Vagina (tissue), 2 donors: Measurements from ENCODE around the gene FHIT. TPM values are rescaled to one million over a fixed set of nuclear protein-coding genes. Genes with fewer than 3 reads are reported as not detected.

ENCODE experiments used
- DNase-seq, 2 donors: peaks; one replicate each; pipeline ENCODE4 v3.0.0-alpha.2; 2017; ENCODE audit errors: extremely low spot score in 2 of 2
- H3K27ac ChIP-seq: fragments of 200-600 bp; sonication (generic); one replicate; pipeline ENCODE4 v1.5.1; 2019
- H3K27me3 ChIP-seq: fragments of 200-600 bp; sonication (generic); one replicate; pipeline ENCODE4 v1.5.1; 2019
- H3K36me3 ChIP-seq, 2 donors: fragments of 200-600 bp; sonication (generic); one replicate each; pipeline ENCODE4 v1.5.1; 2017 to 2019
- H3K4me1 ChIP-seq: fragments of 200-600 bp; sonication (generic); one replicate; pipeline ENCODE4 v1.5.1; 2019
- H3K4me3 ChIP-seq, 2 donors: fragments of 200-600 bp; sonication (generic); 1 replicate in 1 of 2; 2 replicates in 1 of 2; pipeline ENCODE4 v1.5.1; 2016 to 2019
- H3K9me3 ChIP-seq: fragments of 200-600 bp; sonication (generic); one replicate; pipeline ENCODE4 v1.5.1; 2019
- CTCF ChIP-seq, 3 experiments: fragments of 450-650 bp in 2 of 3; fragments of 200-600 bp in 1 of 3; sonication (generic) in 1 of 3; IDR thresholded peaks; one replicate each; pipeline ENCODE4 v1.5.1; 2017 to 2019; ENCODE audit warnings: antibody characterized with exemption in 3 of 3, mild to moderate bottlenecking in 2 of 3, moderate library complexity in 2 of 3
- POLR2A ChIP-seq, 2 donors: fragments of 450-650 bp; IDR thresholded peaks; one replicate each; pipeline ENCODE4 v1.6.1; 2017; ENCODE audit warnings: antibody characterized with exemption in 2 of 2, mild to moderate bottlenecking in 2 of 2, moderate library complexity in 2 of 2
- POLR2AphosphoS5 ChIP-seq, 2 donors: sonication (generic); formaldehyde crosslinking; IDR thresholded peaks; one replicate each; pipeline ENCODE4 v1.9.0; 2017; ENCODE audit warnings: antibody characterized with exemption in 2 of 2, mild to moderate bottlenecking in 2 of 2, low read depth in 1 of 2; ENCODE audit not compliant: insufficient read depth in 1 of 2
- intact Hi-C: fragments of 100-400 bp; cut with DNase I; formaldehyde crosslinking; loops from one replicate; pipeline ENCODE4 v1.15.1; 2023
- total RNA-seq: library from RNA; depleted of rRNA; stranded (reverse); fragments of >200 nt; gene quantifications from one replicate; pipeline ENCODE4 v1.2.3, GENCODE V29; 2016

FHIT gene
- total RNA-seq, 1 donor from 2014 or later: 7.9 TPM

DNA sequence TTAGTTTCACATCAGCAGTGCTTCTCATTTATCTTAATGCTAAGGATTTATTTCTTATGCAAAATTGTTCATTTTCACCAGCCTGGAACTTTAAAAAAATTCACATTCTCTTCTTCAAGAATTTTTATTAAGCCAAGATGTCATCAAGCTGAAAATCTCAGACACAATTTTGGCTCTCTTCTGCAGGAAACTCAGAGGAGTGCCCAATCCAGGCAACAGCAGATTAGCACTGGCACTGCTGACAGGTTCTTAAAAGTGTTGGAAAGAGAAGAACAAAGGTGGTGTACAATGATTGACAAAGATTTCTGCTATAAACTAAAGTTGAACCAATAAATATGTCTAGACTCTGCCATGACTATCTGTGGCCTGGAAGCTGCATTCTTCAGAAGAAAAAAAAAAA lies 479.5 kb downstream of the FHIT start:
- no peak overlapping the region for H3K4me3 ChIP-seq
- TF ChIP-seq POLR2AphosphoS5 (IDR thresholded peaks at IDR 0.05; ENCODE audit: insufficient read depth in 1 of 2, low read depth in 1 of 2) (no peak), CTCF (IDR thresholded peaks at IDR 0.05) (no peak), POLR2A (IDR thresholded peaks at IDR 0.05) (no peak)
- intact Hi-C loops: no loop called here
- H3K27ac ChIP-seq: no peak overlapping the region
- H3K4me1 ChIP-seq: no peaks in the 10 kb centered on the region
- no peaks in the 10 kb centered on the region for H3K27me3 ChIP-seq
- no peaks in the 10 kb centered on the region for H3K9me3 ChIP-seq
- DNase-seq: no peak
- no peaks in the 10 kb centered on the region for H3K36me3 ChIP-seq

DNA sequence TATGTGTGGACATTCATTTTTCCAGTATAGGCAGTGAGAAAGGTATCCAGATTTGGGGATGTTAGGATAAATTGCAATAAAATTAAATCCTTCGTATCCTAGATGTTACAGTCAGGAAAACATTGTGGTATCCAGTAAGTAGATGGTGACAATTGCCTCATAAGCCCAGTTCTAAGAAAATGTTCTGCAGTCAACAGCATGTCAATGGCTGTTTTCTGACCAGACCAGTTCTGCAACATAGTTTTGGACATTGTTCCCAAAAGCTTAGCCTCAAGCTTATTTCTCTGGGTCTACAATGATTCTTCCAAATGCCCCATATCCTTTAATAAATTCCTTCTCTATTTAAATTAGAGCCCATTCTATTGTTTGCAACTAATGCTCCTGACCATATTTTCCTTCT lies 480.7 kb downstream of the FHIT start:
- Histone ChIP-seq H3K27me3 (no peaks in the 10 kb centered on the region), H3K4me3 (no peak overlapping the region), H3K9me3 (no peaks in the 10 kb centered on the region), H3K4me1 (no peaks in the 10 kb centered on the region), H3K27ac (no peak overlapping the region), H3K36me3 (no peaks in the 10 kb centered on the region)
- TF ChIP-seq CTCF (IDR thresholded peaks at IDR 0.05) (no peak), POLR2AphosphoS5 (IDR thresholded peaks at IDR 0.05; ENCODE audit: insufficient read depth in 1 of 2, low read depth in 1 of 2) (no peak), POLR2A (IDR thresholded peaks at IDR 0.05) (no peak)
- intact Hi-C loops: no loop called here
- DNase-seq: no peak

GRCh38 chr3:60767536-60767935 lies 483.7 kb downstream of the FHIT start:
- no peaks in the 10 kb centered on the region for H3K27me3 ChIP-seq
- no peak for DNase-seq
- H3K4me1 ChIP-seq: no peaks in the 10 kb centered on the region
- no peak overlapping the region for H3K4me3 ChIP-seq
- no peaks in the 10 kb centered on the region for H3K36me3 ChIP-seq
- H3K27ac ChIP-seq: no peak overlapping the region
- no peak for TF ChIP-seq POLR2A (IDR thresholded peaks at IDR 0.05)
- no peak for TF ChIP-seq POLR2AphosphoS5 (IDR thresholded peaks at IDR 0.05; ENCODE audit: insufficient read depth in 1 of 2, low read depth in 1 of 2)
- TF ChIP-seq CTCF (IDR thresholded peaks at IDR 0.05): no peak
- no peaks in the 10 kb centered on the region for H3K9me3 ChIP-seq
- intact Hi-C loops: no loop called here

- Histone ChIP-seq H3K36me3 (no peaks in the 10 kb centered on the region), H3K27me3 (no peaks in the 10 kb centered on the region), H3K27ac (no peak overlapping the region), H3K9me3 (no peaks in the 10 kb centered on the region), H3K4me3 (no peak overlapping the region), H3K4me1 (no peaks in the 10 kb centered on the region)
- no peak for TF ChIP-seq CTCF (IDR thresholded peaks at IDR 0.05)
- no peak for TF ChIP-seq POLR2A (IDR thresholded peaks at IDR 0.05)
- TF ChIP-seq POLR2AphosphoS5 (IDR thresholded peaks at IDR 0.05; ENCODE audit: insufficient read depth in 1 of 2, low read depth in 1 of 2): no peak
- no peak for DNase-seq
- intact Hi-C loops: no loop called here
These were observed 485.5 kb downstream of the FHIT start for GRCh38 chr3:60765776-60766175.

- Histone ChIP-seq H3K9me3 (no peaks in the 10 kb centered on the region), H3K4me3 (no peak overlapping the region), H3K36me3 (no peaks in the 10 kb centered on the region), H3K4me1 (no peaks in the 10 kb centered on the region), H3K27ac (no peak overlapping the region), H3K27me3 (no peaks in the 10 kb centered on the region)
- intact Hi-C loops: no loop called here
- no peak for DNase-seq
- TF ChIP-seq POLR2AphosphoS5 (IDR thresholded peaks at IDR 0.05; ENCODE audit: insufficient read depth in 1 of 2, low read depth in 1 of 2): no peak
- no peak for TF ChIP-seq CTCF (IDR thresholded peaks at IDR 0.05)
- no peak for TF ChIP-seq POLR2A (IDR thresholded peaks at IDR 0.05)
These were observed 486.4 kb downstream of the FHIT start for GRCh38 chr3:60764870-60765269.
